LNCAP (cell line): ENCODE results near the gene KCNQ1OT1.

Experiments
- TF ChIP-seq, protein P1 (sequence below): fragments of 450-650 bp; IDR thresholded peaks from 2 replicates; pipeline ENCODE4 v1.5.1; 2017; ENCODE audit warnings: mild to moderate bottlenecking

KCNQ1OT1 gene

DNA sequence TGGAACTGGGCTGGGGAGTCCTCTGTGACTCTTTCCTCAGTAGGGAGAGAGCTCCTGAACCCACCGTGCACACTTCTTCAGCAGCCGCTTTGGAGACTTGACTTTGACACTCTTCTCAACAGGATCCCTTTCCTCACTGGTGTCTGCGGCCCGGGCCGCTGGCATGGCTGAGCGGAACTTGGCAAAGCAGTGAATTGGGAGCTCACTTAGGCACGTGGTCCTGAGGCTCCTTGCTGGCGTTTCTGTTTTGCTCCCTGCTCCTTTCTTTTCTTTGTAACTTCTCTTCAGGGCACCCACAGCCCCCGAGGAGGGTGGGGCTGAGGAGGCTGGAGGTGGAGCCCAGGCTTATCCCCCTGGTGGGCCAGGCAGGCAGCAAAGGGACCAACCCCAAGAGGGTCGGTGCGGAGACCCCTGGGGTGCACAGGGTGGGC is 8.4 kb upstream of the KCNQ1OT1 start:
- TF ChIP-seq, protein P1, sequence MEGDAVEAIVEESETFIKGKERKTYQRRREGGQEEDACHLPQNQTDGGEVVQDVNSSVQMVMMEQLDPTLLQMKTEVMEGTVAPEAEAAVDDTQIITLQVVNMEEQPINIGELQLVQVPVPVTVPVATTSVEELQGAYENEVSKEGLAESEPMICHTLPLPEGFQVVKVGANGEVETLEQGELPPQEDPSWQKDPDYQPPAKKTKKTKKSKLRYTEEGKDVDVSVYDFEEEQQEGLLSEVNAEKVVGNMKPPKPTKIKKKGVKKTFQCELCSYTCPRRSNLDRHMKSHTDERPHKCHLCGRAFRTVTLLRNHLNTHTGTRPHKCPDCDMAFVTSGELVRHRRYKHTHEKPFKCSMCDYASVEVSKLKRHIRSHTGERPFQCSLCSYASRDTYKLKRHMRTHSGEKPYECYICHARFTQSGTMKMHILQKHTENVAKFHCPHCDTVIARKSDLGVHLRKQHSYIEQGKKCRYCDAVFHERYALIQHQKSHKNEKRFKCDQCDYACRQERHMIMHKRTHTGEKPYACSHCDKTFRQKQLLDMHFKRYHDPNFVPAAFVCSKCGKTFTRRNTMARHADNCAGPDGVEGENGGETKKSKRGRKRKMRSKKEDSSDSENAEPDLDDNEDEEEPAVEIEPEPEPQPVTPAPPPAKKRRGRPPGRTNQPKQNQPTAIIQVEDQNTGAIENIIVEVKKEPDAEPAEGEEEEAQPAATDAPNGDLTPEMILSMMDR = no peak

GRCh38 chr11:2707736-2708135 is 7.9 kb upstream of the KCNQ1OT1 start:
- TF ChIP-seq, protein P1 = no peak

GRCh38 chr11:2706321-2706720 is 6.5 kb upstream of the KCNQ1OT1 start:
- TF ChIP-seq, protein P1 = no peak

DNA sequence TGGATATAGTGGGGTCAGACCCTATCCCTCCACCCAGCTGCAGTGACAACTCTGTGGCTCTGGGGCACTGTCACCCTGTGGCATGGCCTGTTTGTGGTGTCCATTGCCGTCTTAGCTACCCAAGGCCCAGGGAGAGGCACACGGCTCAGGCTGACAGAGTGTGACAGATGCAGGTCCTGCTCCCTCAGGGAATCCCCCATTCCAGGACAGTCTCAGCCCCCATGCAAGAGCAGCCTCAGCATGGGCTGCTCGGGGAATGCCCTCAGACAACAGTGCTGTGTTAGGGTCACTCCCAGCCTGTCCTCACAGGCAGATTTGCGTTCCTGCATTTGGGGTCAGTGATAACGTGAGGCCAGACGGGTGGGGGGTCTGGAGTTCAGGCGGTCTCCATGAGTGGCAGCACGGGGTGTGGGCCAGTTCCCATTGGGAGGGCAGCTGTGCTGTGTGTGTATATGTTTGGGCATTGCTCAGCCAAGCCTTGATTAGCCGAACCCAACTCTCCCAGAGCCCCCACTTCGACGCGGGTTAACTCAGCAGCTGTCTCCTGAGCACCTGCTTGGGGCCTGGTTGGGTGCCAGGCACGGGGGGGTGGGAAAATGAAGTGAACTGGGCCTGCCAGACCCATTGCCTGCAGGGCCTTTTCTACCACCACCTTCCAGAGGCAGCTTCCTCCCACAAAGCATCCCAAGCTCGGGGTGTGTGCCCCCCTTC is 5.3 kb upstream of the KCNQ1OT1 start:
- TF ChIP-seq, protein P1 = no peak

DNA sequence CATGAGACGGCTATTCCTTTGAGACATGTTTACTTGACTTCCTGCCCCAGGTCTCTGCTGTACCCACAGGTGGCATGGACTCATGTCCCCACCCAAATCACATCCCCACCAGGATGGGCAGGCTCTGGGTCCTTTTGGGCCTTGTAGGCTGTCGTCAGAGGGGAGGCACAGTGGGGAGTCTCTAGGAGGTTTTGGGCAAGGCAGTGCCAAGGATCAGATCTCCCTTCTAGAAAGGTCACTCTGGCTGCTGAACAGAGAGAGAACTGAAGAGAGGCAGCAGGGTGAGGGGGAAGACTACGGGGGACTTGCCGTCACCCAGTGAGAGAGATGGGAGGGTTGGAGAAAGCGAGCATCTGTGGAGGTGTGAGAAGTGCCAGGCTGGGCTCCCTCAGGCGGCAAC is 4.6 kb upstream of the KCNQ1OT1 start:
- TF ChIP-seq, protein P1 = no peak

DNA sequence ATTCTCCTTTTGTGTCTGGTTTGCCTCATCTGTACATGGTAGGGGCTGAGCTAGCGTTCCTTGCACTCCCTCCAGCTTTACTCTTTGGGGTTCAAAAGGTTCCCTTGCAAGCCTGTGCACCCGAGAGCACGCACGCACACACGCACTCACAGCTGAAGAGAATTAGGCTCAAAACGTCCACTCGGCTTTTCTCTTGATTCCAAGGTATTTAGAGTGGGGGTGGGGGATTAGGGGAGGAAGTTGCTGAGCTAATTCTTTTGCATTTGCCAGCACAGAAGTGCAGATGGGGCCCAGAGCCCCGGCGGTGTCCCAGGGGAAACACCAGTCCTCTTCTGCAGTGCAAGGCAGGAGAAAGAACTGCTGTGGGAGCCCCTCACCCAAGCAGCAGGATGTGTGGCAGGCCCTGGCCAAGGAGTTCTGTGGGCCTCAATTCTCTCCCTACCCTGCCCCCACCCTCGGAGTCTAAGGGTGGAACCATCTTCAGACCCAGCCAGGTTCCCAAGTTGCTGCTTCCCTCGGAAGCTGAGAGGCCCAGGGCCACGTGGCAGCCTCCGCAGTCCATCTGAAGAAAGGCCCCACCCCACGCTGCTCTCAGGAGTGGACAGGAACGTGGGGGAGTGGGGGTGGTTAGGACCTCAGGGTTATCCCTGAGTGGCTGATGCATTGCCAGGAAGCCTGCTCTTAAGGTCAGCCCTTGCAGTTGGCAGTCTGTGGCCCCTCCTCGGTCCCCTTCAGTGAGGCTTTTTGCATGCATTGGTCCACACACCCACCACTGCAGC is 3.8 kb upstream of the KCNQ1OT1 start:
- TF ChIP-seq, protein P1 = no peak

GRCh38 chr11:2702771-2703362 is 3.1 kb upstream of the KCNQ1OT1 start:
- TF ChIP-seq, protein P1 = no peak
